Astrocyte (in vitro differentiated cells and primary cell): ENCODE results near the gene HLA-B. TPM values are rescaled to one million over a fixed set of nuclear protein-coding genes. Genes with fewer than 3 reads are reported as not detected.

Experiments
- DNase-seq: peaks from one replicate; pipeline ENCODE4 v3.0.0-alpha.2; 2010; ENCODE audit warnings: low read depth
- FAIRE-seq: peaks from 2 replicates; lab custom pipeline; 2011; peaks lifted over from hg19 to GRCh38; lab: Jason Lieb, UNC
- H2AFZ ChIP-seq: 2 replicates; pipeline ENCODE4 v1.6.0; 2012; ENCODE audit warnings: low read depth, low read length, inconsistent platforms
- H3K27ac ChIP-seq: 2 replicates; pipeline ENCODE4 v1.5.1; 2011; ENCODE audit warnings: low read depth, low read length, inconsistent platforms
- H3K27me3 ChIP-seq: 2 replicates; pipeline ENCODE4 v1.6.0; 2011; ENCODE audit warnings: low read length, inconsistent platforms; ENCODE audit not compliant: insufficient read depth
- H3K36me3 ChIP-seq: 2 replicates; pipeline ENCODE4 v1.5.1; 2011; ENCODE audit warnings: low read length, inconsistent platforms; ENCODE audit not compliant: insufficient read depth
- H3K4me1 ChIP-seq: 2 replicates; pipeline ENCODE4 v1.5.1; 2011; ENCODE audit warnings: low read length, inconsistent platforms; ENCODE audit not compliant: insufficient read depth
- H3K4me2 ChIP-seq: 2 replicates; pipeline ENCODE4 v1.6.0; 2012; ENCODE audit warnings: low read length, inconsistent platforms
- H3K4me3 ChIP-seq: 2 replicates; pipeline ENCODE4 v1.5.1; 2011; ENCODE audit warnings: low read depth, mild to moderate bottlenecking, low read length, inconsistent platforms; ENCODE audit not compliant: insufficient read depth
- H3K79me2 ChIP-seq: 2 replicates; pipeline ENCODE4 v1.6.0; 2012; ENCODE audit warnings: mild to moderate bottlenecking, low read length, inconsistent platforms; ENCODE audit not compliant: insufficient read depth
- H3K9ac ChIP-seq: 2 replicates; pipeline ENCODE4 v1.6.0; 2012; ENCODE audit warnings: mild to moderate bottlenecking, low read length, inconsistent platforms
- H3K9me3 ChIP-seq: 2 replicates; pipeline ENCODE4 v1.5.1; 2012; ENCODE audit warnings: low read depth, mild to moderate bottlenecking, low read length, inconsistent platforms; ENCODE audit not compliant: insufficient read depth
- H4K20me1 ChIP-seq: 2 replicates; pipeline ENCODE4 v1.6.0; 2012; ENCODE audit warnings: low read length, inconsistent platforms; ENCODE audit not compliant: insufficient read depth
- H3K27ac Mint-ChIP-seq: one replicate; pipeline ENCODE4 v1.8.0; 2021; ENCODE audit warnings: mild to moderate bottlenecking, mixed read lengths; ENCODE audit not compliant: unreplicated experiment
- H3K27me3 Mint-ChIP-seq: one replicate; pipeline ENCODE4 v1.8.0; 2021; ENCODE audit warnings: low read depth, mixed read lengths; ENCODE audit not compliant: unreplicated experiment
- H3K36me3 Mint-ChIP-seq: one replicate; pipeline ENCODE4 v1.8.0; 2021; ENCODE audit warnings: low read depth, mixed read lengths; ENCODE audit not compliant: unreplicated experiment
- H3K4me1 Mint-ChIP-seq: one replicate; pipeline ENCODE4 v1.8.0; 2021; ENCODE audit warnings: low read depth, mixed read lengths; ENCODE audit not compliant: unreplicated experiment
- H3K4me3 Mint-ChIP-seq: one replicate; pipeline ENCODE4 v1.8.0; 2021; ENCODE audit warnings: mild to moderate bottlenecking, moderate library complexity, mixed read lengths; ENCODE audit not compliant: unreplicated experiment
- H3K9me3 Mint-ChIP-seq: one replicate; pipeline ENCODE4 v1.8.0; 2021; ENCODE audit warnings: mild to moderate bottlenecking, mixed read lengths; ENCODE audit not compliant: unreplicated experiment
- EZH2 ChIP-seq: IDR thresholded peaks from 2 replicates; pipeline ENCODE4 v1.6.1; 2012; ENCODE audit warnings: mild to moderate bottlenecking, low read length, inconsistent platforms; ENCODE audit not compliant: insufficient read depth
- total RNA-seq: library from RNA; stranded (reverse); gene quantifications from 2 replicates; pipeline ENCODE4 v1.2.1, GENCODE V29; 2021
- TF ChIP-seq, protein P1 (sequence below): IDR thresholded peaks from 2 replicates; pipeline ENCODE4 v1.5.1; 2011; ENCODE audit warnings: low read depth, mild to moderate bottlenecking, inconsistent platforms, low read length, moderate library complexity; ENCODE audit not compliant: insufficient read depth

Gene HLA-B
- total RNA-seq, 1 donor from 2014 or later, result 1,493 TPM

DNA sequence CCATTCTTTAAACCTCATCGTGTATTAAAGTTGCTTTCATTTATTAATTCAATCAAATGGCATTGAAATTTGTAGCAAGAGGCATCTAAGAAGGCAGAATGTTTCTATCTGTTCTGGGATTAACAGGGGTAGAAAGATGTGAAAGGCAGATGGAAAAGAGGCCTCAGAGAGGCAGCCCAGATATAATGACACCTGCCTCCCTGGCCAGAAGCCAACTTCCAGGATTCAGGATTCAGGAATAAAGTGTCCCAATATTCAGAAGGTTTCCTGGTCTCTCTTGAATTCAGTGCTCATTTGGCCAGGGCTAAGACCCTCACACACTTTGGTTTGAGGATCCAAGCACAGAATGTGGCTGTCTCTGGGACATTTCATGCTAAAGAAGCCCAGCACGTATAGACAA lies 39.9 kb downstream of the HLA-B start:
- H3K9me3 ChIP-seq, result no peaks in the 10 kb centered on the region
- no peak for FAIRE-seq
- Mint-ChIP-seq H3K4me1 (no peaks in the 10 kb centered on the region), H3K27ac (no peak overlapping the region), H3K4me3 (no peak overlapping the region), H3K9me3 (peaks cover 2% of the 10 kb centered on the region), H3K36me3 (no peaks in the 10 kb centered on the region), H3K27me3 (peaks cover 28% of the 10 kb centered on the region)
- TF ChIP-seq EZH2, result no peak
- TF ChIP-seq, protein P1, sequence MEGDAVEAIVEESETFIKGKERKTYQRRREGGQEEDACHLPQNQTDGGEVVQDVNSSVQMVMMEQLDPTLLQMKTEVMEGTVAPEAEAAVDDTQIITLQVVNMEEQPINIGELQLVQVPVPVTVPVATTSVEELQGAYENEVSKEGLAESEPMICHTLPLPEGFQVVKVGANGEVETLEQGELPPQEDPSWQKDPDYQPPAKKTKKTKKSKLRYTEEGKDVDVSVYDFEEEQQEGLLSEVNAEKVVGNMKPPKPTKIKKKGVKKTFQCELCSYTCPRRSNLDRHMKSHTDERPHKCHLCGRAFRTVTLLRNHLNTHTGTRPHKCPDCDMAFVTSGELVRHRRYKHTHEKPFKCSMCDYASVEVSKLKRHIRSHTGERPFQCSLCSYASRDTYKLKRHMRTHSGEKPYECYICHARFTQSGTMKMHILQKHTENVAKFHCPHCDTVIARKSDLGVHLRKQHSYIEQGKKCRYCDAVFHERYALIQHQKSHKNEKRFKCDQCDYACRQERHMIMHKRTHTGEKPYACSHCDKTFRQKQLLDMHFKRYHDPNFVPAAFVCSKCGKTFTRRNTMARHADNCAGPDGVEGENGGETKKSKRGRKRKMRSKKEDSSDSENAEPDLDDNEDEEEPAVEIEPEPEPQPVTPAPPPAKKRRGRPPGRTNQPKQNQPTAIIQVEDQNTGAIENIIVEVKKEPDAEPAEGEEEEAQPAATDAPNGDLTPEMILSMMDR, result no peak
- H3K36me3 ChIP-seq, result no peaks in the 10 kb centered on the region
- no peak overlapping the region for H3K4me3 ChIP-seq
- no peaks in the 10 kb centered on the region for H3K4me1 ChIP-seq
- no peak overlapping the region for H2AFZ ChIP-seq
- no peak overlapping the region for H3K27ac ChIP-seq
- DNase-seq, result no peak
- no peak overlapping the region for H3K4me2 ChIP-seq
- H3K9ac ChIP-seq, result no peak overlapping the region
- H3K27me3 ChIP-seq, result peaks cover 31% of the 10 kb centered on the region
- H4K20me1 ChIP-seq, result no peaks in the 10 kb centered on the region
- H3K79me2 ChIP-seq, result no peaks in the 10 kb centered on the region

- Mint-ChIP-seq H3K36me3 (no peaks in the 10 kb centered on the region), H3K4me1 (no peaks in the 10 kb centered on the region), H3K27me3 (peaks cover 10% of the 10 kb centered on the region), H3K27ac (no peak overlapping the region), H3K9me3 (peaks cover 2% of the 10 kb centered on the region), H3K4me3 (no peak overlapping the region)
- DNase-seq, result no peak
- H3K4me2 ChIP-seq, result no peak overlapping the region
- H3K4me3 ChIP-seq, result no peak overlapping the region
- H3K36me3 ChIP-seq, result no peaks in the 10 kb centered on the region
- H3K9me3 ChIP-seq, result no peaks in the 10 kb centered on the region
- no peaks in the 10 kb centered on the region for H3K4me1 ChIP-seq
- H3K79me2 ChIP-seq, result no peaks in the 10 kb centered on the region
- no peak overlapping the region for H3K9ac ChIP-seq
- no peak overlapping the region for H2AFZ ChIP-seq
- H3K27ac ChIP-seq, result no peak overlapping the region
- H4K20me1 ChIP-seq, result no peaks in the 10 kb centered on the region
- TF ChIP-seq, protein P1, result no peak
- no peak for TF ChIP-seq EZH2
- H3K27me3 ChIP-seq, result peaks cover 45% of the 10 kb centered on the region
- no peak for FAIRE-seq
Observed at GRCh38 chr6:31309641-31310040, 47.3 kb downstream of the HLA-B start.

- no peak overlapping the region for H3K27ac ChIP-seq
- no peak overlapping the region for H2AFZ ChIP-seq
- no peaks in the 10 kb centered on the region for H3K79me2 ChIP-seq
- no peaks in the 10 kb centered on the region for H3K4me1 ChIP-seq
- Mint-ChIP-seq H3K4me1 (no peaks in the 10 kb centered on the region), H3K9me3 (peaks cover 2% of the 10 kb centered on the region), H3K27ac (no peak overlapping the region), H3K27me3 (peaks cover 19% of the 10 kb centered on the region), H3K4me3 (no peak overlapping the region), H3K36me3 (no peaks in the 10 kb centered on the region)
- peaks cover 44% of the 10 kb centered on the region for H3K27me3 ChIP-seq
- no peaks in the 10 kb centered on the region for H3K9me3 ChIP-seq
- H3K4me2 ChIP-seq, result no peak overlapping the region
- no peak for TF ChIP-seq EZH2
- TF ChIP-seq, protein P1, result no peak
- H3K36me3 ChIP-seq, result no peaks in the 10 kb centered on the region
- DNase-seq (no peak), FAIRE-seq (no peak)
- no peak overlapping the region for H3K4me3 ChIP-seq
- no peaks in the 10 kb centered on the region for H4K20me1 ChIP-seq
- H3K9ac ChIP-seq, result no peak overlapping the region
Observed at GRCh38 chr6:31308845-31309175, 48.2 kb downstream of the HLA-B start.
